ENCODE measurements around the gene PARP15.

DNA sequence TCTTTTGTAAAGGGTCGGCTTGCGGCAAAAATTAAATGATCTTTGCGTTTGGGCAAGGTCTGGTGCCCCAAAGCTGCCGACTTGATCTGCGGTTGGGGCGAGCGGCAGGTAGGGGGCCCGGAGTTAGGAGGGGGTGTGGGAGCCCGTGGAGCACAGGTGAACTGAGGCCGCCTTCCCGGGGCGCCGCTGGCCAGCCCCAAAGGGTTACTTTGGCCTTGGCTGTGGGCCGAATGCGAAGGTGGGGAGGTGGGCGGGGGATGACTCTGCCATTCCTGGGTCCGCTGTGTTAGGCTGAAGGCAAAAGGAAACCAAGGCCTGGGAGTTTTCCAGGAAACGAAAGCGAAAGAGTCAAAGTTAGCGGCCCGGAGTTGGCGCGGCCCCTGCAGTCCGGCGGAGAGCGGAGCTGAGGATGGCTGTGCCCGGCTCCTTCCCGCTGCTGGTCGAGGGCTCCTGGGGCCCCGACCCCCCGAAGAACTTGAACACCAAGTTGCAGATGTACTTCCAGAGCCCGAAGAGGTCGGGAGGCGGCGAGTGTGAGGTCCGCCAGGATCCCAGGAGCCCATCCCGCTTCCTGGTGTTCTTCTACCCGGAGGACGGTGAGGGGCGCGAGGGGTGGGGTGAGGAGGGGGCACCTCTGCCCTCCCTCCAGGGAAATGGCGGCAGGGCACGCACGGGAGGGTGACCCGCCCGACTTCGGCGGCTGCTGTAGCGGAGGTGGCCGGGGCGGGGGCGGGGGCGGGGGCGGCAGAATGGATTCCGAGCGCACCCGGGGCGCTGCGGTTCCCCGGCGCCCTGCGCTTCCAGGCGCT, 103.2 kb downstream of the PARP15 start, which contains the start of gene PARP14:
- TF ChIP-seq, protein P1, sequence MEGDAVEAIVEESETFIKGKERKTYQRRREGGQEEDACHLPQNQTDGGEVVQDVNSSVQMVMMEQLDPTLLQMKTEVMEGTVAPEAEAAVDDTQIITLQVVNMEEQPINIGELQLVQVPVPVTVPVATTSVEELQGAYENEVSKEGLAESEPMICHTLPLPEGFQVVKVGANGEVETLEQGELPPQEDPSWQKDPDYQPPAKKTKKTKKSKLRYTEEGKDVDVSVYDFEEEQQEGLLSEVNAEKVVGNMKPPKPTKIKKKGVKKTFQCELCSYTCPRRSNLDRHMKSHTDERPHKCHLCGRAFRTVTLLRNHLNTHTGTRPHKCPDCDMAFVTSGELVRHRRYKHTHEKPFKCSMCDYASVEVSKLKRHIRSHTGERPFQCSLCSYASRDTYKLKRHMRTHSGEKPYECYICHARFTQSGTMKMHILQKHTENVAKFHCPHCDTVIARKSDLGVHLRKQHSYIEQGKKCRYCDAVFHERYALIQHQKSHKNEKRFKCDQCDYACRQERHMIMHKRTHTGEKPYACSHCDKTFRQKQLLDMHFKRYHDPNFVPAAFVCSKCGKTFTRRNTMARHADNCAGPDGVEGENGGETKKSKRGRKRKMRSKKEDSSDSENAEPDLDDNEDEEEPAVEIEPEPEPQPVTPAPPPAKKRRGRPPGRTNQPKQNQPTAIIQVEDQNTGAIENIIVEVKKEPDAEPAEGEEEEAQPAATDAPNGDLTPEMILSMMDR (IDR thresholded peaks at IDR 0.05; ENCODE audit: insufficient read depth, low read length, poor library complexity, severe bottlenecking), result no peak
- TF ChIP-seq EZH2phosphoT487 (conservative IDR thresholded peaks at IDR 0.05; ENCODE audit: low read length), result no peak

Measured in SU-DHL-6 (cell line).